PC-3 (cell line): Measurements from ENCODE around the gene ACYP2. TPM values are rescaled to one million over a fixed set of nuclear protein-coding genes. Genes with fewer than 3 reads are reported as not detected.

Source experiments
- ATAC-seq: fragments of 200-7000 bp; cut with Tn5 transposase; 2 replicates; pipeline ENCODE4 v1.9.1; 2020; ENCODE audit warnings: mild to moderate bottlenecking, moderate library complexity
- BruUV-seq: library from RNA; stranded (reverse); fragments of 400-500 nt; replicated peaks from 2 replicates; lab custom pipeline; 2021; lab: Mats Ljungman, UMichigan
- CTCF ChIA-PET: fragments of 300-600 bp; sonication (Branson Sonifier 250); formaldehyde crosslinking; loops from one replicate; lab custom pipeline; 2022; ENCODE audit warnings: antibody characterized with exemption; lab: Charles Lee
- POLR2A ChIA-PET: fragments of 300-600 bp; sonication (Branson Sonifier 250); formaldehyde crosslinking; loops from one replicate; lab custom pipeline; 2022; ENCODE audit warnings: antibody characterized with exemption; ENCODE audit not compliant: unreplicated experiment; lab: Charles Lee
- DNase-seq: peaks from one replicate; pipeline ENCODE4 v3.0.0-alpha.2; 2015
- H2AFZ ChIP-seq: fragments of 300-600 bp; sonication (generic); 2 replicates; pipeline ENCODE4 v1.6.0; 2016; ENCODE audit warnings: antibody characterized with exemption, low read length
- H3F3A ChIP-seq: fragments of 300-600 bp; sonication (generic); one replicate; pipeline ENCODE4 v1.6.0; 2017; ENCODE audit warnings: antibody characterized with exemption, low read length, control low read depth, mild to moderate bottlenecking; ENCODE audit not compliant: unreplicated experiment
- H3K27ac ChIP-seq: fragments of 300-600 bp; sonication (generic); 2 replicates; pipeline ENCODE4 v1.5.1; 2016; ENCODE audit warnings: mild to moderate bottlenecking, low read length
- H3K27me3 ChIP-seq: fragments of 300-600 bp; sonication (generic); 2 replicates; pipeline ENCODE4 v1.6.1; 2016; ENCODE audit warnings: low read length, mixed read lengths
- H3K36me3 ChIP-seq: fragments of 300-600 bp; sonication (generic); 2 replicates; pipeline ENCODE4 v1.6.1; 2016; ENCODE audit warnings: low read depth, mixed run types, low read length, mixed read lengths
- H3K4me1 ChIP-seq: fragments of 300-600 bp; sonication (generic); 2 replicates; pipeline ENCODE4 v1.5.1; 2016; ENCODE audit warnings: low read length; ENCODE audit not compliant: insufficient read depth
- H3K4me2 ChIP-seq: fragments of 300-600 bp; sonication (generic); 2 replicates; pipeline ENCODE4 v1.6.0; 2016; ENCODE audit warnings: low read length
- H3K4me3 ChIP-seq: fragments of 300-600 bp; sonication (generic); 2 replicates; pipeline ENCODE4 v1.5.1; 2016; ENCODE audit warnings: mild to moderate bottlenecking, low read length, mixed read lengths
- H3K79me2 ChIP-seq: fragments of 300-600 bp; sonication (generic); 2 replicates; pipeline ENCODE4 v1.6.1; 2017; ENCODE audit warnings: low read length, mixed read lengths
- H3K9ac ChIP-seq: fragments of 300-600 bp; sonication (generic); 2 replicates; pipeline ENCODE4 v1.6.0; 2016; ENCODE audit warnings: mild to moderate bottlenecking, low read length
- H3K9me2 ChIP-seq: fragments of 300-600 bp; sonication (generic); replicated peaks from 2 replicates; pipeline ENCODE4 v1.6.1; 2016; ENCODE audit warnings: mixed run types, low read length, mixed read lengths
- H3K9me3 ChIP-seq: fragments of 300-600 bp; sonication (generic); 2 replicates; pipeline ENCODE4 v1.6.1; 2016; ENCODE audit warnings: low read length, mixed read lengths
- H4K20me1 ChIP-seq: fragments of 300-600 bp; sonication (generic); 2 replicates; pipeline ENCODE4 v1.6.1; 2016; ENCODE audit warnings: low read length, mixed read lengths
- EZH2 ChIP-seq: fragments of 300-600 bp; sonication (generic); IDR thresholded peaks from one replicate; pipeline ENCODE4 v1.6.1; 2017; ENCODE audit warnings: antibody characterized with exemption, mild to moderate bottlenecking, low read length; ENCODE audit not compliant: unreplicated experiment
- EZH2phosphoT487 ChIP-seq: fragments of 300-600 bp; sonication (generic); IDR thresholded peaks from 2 replicates; pipeline ENCODE4 v1.6.1; 2018; ENCODE audit warnings: mild to moderate bottlenecking, antibody characterized with exemption, low read length, borderline replicate concordance
- intact Hi-C: fragments of 100-400 bp; cut with micrococcal nuclease; formaldehyde crosslinking; loops from 2 replicates; pipeline ENCODE4 v1.9.0; 2023
- total RNA-seq: library from RNA; depleted of rRNA; stranded (reverse); fragments of >200 nt; gene quantifications from 2 replicates; pipeline ENCODE4 v1.2.3, GENCODE V29; 2014
- TF ChIP-seq, protein P1 (sequence below): fragments of 300-600 bp; sonication (generic); conservative IDR thresholded peaks from 2 replicates; pipeline ENCODE4 v1.5.1; 2017; ENCODE audit warnings: antibody characterized with exemption, low read depth, mild to moderate bottlenecking, low read length

The ACYP2 gene
- total RNA-seq, 1 experiment from 2014 or later: 8.3 TPM

DNA sequence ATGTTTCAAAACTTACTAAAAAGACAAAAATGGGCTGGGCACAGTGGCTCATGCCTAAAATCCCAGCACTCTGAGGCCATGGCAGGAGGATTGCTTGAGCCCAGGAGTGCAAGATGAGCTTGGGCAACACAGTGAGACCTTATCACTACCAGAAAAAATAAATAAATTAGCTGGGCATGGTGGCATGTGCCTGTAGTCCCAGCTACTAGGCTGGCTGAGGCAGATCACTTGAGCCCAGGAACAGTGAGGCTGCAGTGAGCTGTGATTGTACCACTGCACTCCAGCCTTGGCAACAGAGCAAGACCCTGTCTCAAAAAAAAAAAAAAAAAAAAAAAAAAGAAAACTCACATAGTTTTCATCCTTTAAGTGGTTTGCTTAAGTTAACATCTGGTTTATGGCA, 134.2 kb downstream of the ACYP2 start:
- ChIA-PET CTCF (no interaction called here), POLR2A (no interaction called here)
- H3K79me2 ChIP-seq: no peaks in the 10 kb centered on the region
- no peaks in the 10 kb centered on the region for H3K36me3 ChIP-seq
- no peak for TF ChIP-seq EZH2phosphoT487
- TF ChIP-seq, protein P1, sequence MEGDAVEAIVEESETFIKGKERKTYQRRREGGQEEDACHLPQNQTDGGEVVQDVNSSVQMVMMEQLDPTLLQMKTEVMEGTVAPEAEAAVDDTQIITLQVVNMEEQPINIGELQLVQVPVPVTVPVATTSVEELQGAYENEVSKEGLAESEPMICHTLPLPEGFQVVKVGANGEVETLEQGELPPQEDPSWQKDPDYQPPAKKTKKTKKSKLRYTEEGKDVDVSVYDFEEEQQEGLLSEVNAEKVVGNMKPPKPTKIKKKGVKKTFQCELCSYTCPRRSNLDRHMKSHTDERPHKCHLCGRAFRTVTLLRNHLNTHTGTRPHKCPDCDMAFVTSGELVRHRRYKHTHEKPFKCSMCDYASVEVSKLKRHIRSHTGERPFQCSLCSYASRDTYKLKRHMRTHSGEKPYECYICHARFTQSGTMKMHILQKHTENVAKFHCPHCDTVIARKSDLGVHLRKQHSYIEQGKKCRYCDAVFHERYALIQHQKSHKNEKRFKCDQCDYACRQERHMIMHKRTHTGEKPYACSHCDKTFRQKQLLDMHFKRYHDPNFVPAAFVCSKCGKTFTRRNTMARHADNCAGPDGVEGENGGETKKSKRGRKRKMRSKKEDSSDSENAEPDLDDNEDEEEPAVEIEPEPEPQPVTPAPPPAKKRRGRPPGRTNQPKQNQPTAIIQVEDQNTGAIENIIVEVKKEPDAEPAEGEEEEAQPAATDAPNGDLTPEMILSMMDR: no peak
- H3K27me3 ChIP-seq: peaks cover 2% of the 10 kb centered on the region; the same call in 1 of the 2 replicates
- no peak overlapping the region for H3K4me3 ChIP-seq
- intact Hi-C loops: no loop called here
- H3K4me2 ChIP-seq: no peak overlapping the region
- no peaks in the 10 kb centered on the region for H3K9me3 ChIP-seq
- H3K9me2 ChIP-seq: no peaks in the 10 kb centered on the region
- no TSS peak for BruUV-seq
- no peak overlapping the region for H2AFZ ChIP-seq
- no peaks in the 10 kb centered on the region for H3K4me1 ChIP-seq
- no peak for ATAC-seq
- H4K20me1 ChIP-seq: no peaks in the 10 kb centered on the region
- DNase-seq: no peak
- no peaks in the 10 kb centered on the region for H3F3A ChIP-seq
- H3K27ac ChIP-seq: no peak overlapping the region
- no peak overlapping the region for H3K9ac ChIP-seq

DNA sequence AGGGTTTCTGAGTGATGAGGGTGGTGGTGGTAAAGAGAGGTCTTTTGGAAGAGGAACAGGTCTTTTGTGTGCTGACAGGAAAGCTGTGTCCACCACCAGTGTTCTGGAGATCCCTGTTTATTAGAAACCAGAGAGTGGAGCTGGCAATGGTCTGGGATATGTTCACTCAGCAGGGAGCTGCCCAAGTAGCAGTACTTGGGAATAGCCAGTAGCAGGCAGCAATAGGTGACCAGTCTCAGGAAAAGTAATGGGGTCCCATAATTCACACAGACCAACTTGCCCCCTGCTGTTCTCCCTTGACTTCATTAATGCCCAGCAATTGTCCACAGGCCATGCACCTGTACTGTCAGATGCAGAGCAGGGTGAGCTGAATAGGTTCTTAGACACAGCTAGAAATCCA, 138.8 kb downstream of the ACYP2 start:
- intact Hi-C loops: no loop called here
- H3K79me2 ChIP-seq: no peaks in the 10 kb centered on the region
- H3K27ac ChIP-seq: no peak overlapping the region
- DNase-seq (no peak), ATAC-seq (no peak)
- no peaks in the 10 kb centered on the region for H3K9me3 ChIP-seq
- H3K9ac ChIP-seq: no peak overlapping the region
- no peaks in the 10 kb centered on the region for H3K36me3 ChIP-seq
- no peaks in the 10 kb centered on the region for H3K4me1 ChIP-seq
- H4K20me1 ChIP-seq: no peaks in the 10 kb centered on the region
- TF ChIP-seq EZH2phosphoT487 (no peak), EZH2 (no peak)
- TF ChIP-seq, protein P1: no peak
- H3F3A ChIP-seq: no peaks in the 10 kb centered on the region
- no TSS peak for BruUV-seq
- no peak overlapping the region for H3K4me3 ChIP-seq
- POLR2A ChIA-PET: no interaction called here
- H3K9me2 ChIP-seq: no peaks in the 10 kb centered on the region
- no peak overlapping the region for H2AFZ ChIP-seq
- CTCF ChIA-PET: no interaction called here
- H3K27me3 ChIP-seq: no peaks in the 10 kb centered on the region
- no peak overlapping the region for H3K4me2 ChIP-seq

DNA sequence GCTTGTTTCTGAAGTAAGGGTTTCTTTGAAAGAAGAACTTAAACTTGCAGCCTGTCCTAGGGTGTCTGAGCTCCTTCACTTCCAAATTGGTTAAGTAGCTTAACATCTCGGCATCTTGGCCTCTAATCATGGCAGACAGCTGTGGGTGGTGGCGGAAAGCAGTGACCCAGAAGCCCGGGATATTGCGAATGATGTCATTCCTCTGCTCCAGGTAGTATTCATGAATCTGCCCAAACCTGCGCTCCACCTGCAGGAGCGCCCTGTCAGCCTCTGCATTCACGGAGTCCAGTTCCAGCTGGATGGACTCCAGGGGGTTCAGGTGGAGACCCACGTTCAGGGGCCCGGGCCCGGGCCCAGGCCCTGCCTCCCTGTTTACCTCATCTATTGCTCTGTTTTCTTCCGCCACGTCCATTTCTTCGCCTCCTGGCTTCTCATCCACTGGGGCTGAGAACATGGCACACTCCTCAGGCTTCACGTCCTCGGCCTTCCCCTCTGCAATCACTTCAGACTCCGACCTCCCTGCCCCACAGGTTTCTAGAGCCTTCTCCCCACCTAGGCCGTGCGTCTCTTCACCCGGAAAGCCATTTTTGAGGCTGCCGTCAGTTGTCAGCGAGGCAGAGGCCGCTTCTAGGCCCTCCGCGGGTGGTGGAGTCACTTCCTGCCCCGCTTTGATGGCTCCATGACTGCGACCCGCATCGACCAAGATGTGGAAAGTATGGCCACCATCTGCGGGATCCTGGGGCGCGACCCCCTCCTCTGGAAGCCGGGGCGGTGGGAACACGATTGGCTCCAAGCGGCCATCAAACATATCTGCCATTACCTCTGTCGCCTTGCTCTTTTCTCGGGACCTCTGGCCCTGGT, 140.0 kb downstream of the ACYP2 start:
- Histone ChIP-seq H3K27me3 (no peaks in the 10 kb centered on the region), H4K20me1 (no peaks in the 10 kb centered on the region), H3K4me1 (no peaks in the 10 kb centered on the region), H3K79me2 (no peaks in the 10 kb centered on the region), H3K4me3 (no peak overlapping the region), H3K9ac (no peak overlapping the region), H3K9me3 (no peaks in the 10 kb centered on the region), H3F3A (no peaks in the 10 kb centered on the region), H2AFZ (no peak overlapping the region), H3K9me2 (no peaks in the 10 kb centered on the region), H3K27ac (no peak overlapping the region), H3K36me3 (no peaks in the 10 kb centered on the region), H3K4me2 (no peak overlapping the region)
- POLR2A ChIA-PET: no interaction called here
- no TSS peak for BruUV-seq
- CTCF ChIA-PET: no interaction called here
- intact Hi-C loops: no loop called here
- ATAC-seq (no peak), DNase-seq (no peak)
- TF ChIP-seq EZH2: no peak
- TF ChIP-seq, protein P1: no peak
